ENCODE results near the gene SPRY2. TPM values are rescaled to one million over a fixed set of nuclear protein-coding genes. Genes with fewer than 3 reads are reported as not detected.

Gene SPRY2
- total RNA-seq, 1 donor from 2014 or later = 57.7 TPM

DNA sequence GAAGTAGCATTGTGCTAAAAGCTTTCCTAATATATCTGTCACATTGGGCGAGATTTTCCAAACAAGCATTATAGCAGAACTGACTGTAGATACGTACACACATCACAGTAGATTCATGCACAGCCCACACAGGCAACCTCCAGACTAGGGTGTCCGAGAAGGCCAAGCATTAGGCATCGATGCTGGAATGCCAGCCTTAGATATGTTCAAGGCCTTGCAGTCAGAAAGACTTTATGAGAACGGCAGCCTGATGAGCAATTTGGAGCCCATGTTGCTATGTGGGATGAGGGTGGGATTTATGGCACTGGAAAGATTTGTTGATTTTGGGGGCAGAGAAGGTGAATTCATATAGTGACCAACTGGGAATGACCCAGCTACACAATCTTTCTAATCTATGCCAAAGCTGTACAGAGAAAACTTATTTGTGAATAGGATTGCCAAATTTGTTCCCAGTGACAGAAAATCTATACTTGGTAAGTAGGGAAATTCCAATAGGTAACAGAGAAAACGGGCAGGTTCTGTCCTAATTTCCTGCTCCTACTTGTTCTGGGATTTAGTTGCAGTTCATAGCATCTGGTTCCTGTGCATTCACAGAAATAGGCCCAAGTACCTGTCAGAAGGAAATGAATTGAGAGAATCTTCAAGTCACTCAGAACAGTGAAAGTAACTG is 31.0 kb upstream of the SPRY2 start:
- TF ChIP-seq, protein P1, sequence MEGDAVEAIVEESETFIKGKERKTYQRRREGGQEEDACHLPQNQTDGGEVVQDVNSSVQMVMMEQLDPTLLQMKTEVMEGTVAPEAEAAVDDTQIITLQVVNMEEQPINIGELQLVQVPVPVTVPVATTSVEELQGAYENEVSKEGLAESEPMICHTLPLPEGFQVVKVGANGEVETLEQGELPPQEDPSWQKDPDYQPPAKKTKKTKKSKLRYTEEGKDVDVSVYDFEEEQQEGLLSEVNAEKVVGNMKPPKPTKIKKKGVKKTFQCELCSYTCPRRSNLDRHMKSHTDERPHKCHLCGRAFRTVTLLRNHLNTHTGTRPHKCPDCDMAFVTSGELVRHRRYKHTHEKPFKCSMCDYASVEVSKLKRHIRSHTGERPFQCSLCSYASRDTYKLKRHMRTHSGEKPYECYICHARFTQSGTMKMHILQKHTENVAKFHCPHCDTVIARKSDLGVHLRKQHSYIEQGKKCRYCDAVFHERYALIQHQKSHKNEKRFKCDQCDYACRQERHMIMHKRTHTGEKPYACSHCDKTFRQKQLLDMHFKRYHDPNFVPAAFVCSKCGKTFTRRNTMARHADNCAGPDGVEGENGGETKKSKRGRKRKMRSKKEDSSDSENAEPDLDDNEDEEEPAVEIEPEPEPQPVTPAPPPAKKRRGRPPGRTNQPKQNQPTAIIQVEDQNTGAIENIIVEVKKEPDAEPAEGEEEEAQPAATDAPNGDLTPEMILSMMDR (IDR thresholded peaks at IDR 0.05; ENCODE audit: unreplicated experiment) = no peak
- H3K36me3 Mint-ChIP-seq = no peaks in the 10 kb centered on the region
- peaks cover 7% of the 10 kb centered on the region for H3K9me3 Mint-ChIP-seq
- peaks cover 18% of the 10 kb centered on the region for H3K4me1 Mint-ChIP-seq
- no peak overlapping the region for H3K4me3 Mint-ChIP-seq
- DNase-seq (ENCODE audit: low spot score in 2 of 2, unreplicated experiment in 2 of 2) = no peak
- no peak overlapping the region for H3K27ac Mint-ChIP-seq
- H3K27me3 Mint-ChIP-seq (ENCODE audit: low read depth) = no peaks in the 10 kb centered on the region

DNA sequence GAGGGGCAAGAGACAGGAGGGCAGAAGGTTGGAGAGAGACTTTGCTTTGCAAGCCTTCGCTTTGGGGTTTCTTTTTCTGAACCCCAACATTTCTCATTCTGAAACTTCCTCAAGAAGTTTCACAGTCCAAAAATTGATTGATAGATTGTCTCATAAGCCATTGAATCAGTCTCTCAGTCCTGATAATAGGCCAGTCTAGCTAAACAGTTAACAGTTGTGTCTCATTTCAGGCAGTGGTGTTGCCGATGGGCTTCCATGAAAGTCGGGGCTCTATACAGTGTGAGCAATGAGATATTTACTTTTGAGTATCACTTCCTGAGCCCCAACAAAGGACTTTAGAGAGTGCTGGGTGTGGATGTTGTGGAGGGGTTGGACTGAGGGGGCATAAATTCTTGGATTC is 26.5 kb upstream of the SPRY2 start:
- Mint-ChIP-seq H3K9me3 (peaks cover 11% of the 10 kb centered on the region), H3K27me3 (ENCODE audit: low read depth) (no peaks in the 10 kb centered on the region), H3K36me3 (no peaks in the 10 kb centered on the region), H3K27ac (no peak overlapping the region), H3K4me1 (peaks cover 19% of the 10 kb centered on the region), H3K4me3 (no peak overlapping the region)
- TF ChIP-seq, protein P1 (IDR thresholded peaks at IDR 0.05; ENCODE audit: unreplicated experiment) = no peak
- DNase-seq (ENCODE audit: low spot score in 2 of 2, unreplicated experiment in 2 of 2) = no peak

DNA sequence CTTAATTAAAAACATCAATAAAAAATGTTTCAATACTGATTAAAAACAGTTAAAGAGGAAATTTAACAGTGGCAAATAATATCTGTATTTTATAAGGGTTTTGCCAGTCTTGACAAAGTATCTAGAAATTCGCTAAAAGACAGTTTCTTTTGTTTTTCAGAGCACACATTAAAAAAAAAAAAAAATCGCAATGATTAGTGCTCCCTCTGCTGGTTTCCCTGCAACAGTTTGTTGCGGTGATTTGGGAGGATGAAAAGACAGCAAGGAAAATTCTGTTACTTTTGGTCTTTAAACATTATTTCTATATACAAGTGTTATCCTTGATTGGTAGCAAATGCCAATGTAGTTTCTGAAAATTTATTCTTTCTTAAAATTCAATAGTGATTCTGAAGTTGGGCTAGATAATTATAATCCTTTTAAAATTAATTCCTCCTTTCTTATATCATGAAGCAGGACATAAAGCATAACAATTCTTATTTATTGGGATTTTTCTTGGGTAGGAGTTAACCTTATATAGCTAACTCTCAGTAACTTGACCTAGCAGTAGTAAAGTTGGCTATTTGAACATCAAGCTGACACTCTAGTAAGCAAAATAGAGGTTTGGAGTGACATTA is 23.1 kb upstream of the SPRY2 start:
- DNase-seq (ENCODE audit: low spot score in 2 of 2, unreplicated experiment in 2 of 2) = no peak
- H3K27ac Mint-ChIP-seq = no peak overlapping the region
- H3K9me3 Mint-ChIP-seq = peaks cover 11% of the 10 kb centered on the region
- peaks cover 45% of the 10 kb centered on the region for H3K4me1 Mint-ChIP-seq
- H3K27me3 Mint-ChIP-seq (ENCODE audit: low read depth) = no peaks in the 10 kb centered on the region
- TF ChIP-seq, protein P1 (IDR thresholded peaks at IDR 0.05; ENCODE audit: unreplicated experiment) = peak; percentile 75
- H3K4me3 Mint-ChIP-seq = no peak overlapping the region
- no peaks in the 10 kb centered on the region for H3K36me3 Mint-ChIP-seq

DNA sequence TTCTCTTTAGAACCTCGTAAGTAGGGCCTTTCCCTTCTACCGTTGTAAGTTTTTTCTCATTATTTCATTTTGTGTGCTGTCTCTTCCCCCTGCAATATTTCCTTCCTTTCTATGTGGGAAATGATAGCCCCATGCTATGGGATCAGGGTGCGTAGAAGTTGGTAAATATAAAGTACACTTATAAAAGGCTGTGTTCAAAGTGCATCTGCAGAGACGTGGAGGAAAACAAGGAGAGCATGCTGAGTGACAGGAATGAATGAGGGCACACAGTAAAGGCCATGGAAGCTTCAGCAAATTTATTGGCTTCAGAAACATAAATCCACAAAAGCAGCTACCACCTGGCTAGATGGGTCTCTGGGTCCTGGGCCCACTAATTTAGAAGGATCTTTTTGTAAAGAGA is 21.6 kb upstream of the SPRY2 start:
- Mint-ChIP-seq H3K27me3 (ENCODE audit: low read depth) (no peaks in the 10 kb centered on the region), H3K4me3 (no peak overlapping the region), H3K36me3 (no peaks in the 10 kb centered on the region), H3K4me1 (peaks cover 39% of the 10 kb centered on the region), H3K9me3 (peaks cover 9% of the 10 kb centered on the region), H3K27ac (peak overlapping the region; percentile 24)
- no peak for DNase-seq (ENCODE audit: low spot score in 2 of 2, unreplicated experiment in 2 of 2)
- TF ChIP-seq, protein P1 (IDR thresholded peaks at IDR 0.05; ENCODE audit: unreplicated experiment) = no peak

DNA sequence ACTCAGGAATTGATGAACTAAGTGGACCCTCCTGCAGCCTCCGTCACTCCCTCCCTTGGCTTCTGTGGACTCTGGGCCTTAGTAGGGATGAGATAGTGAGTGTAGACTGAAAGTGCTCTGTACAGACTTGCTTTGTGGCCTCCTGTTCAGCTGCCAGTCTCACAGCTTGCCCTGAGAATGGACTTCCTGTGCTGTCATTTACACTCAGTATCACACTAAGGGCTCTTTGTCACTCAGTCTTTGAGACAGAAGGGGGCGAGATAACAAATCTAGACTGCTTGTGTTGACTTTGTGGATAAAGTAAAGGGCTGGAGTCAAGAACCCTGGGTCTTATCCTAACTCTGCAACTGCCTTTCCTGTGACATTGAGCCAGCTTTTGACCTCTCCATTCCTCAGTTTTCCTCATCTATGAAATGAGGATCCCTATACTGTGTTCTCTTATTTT is 21.0 kb upstream of the SPRY2 start:
- H3K36me3 Mint-ChIP-seq = no peaks in the 10 kb centered on the region
- no peak overlapping the region for H3K4me3 Mint-ChIP-seq
- H3K9me3 Mint-ChIP-seq = peaks cover 4% of the 10 kb centered on the region
- no peaks in the 10 kb centered on the region for H3K27me3 Mint-ChIP-seq (ENCODE audit: low read depth)
- H3K4me1 Mint-ChIP-seq = peaks cover 39% of the 10 kb centered on the region
- H3K27ac Mint-ChIP-seq = peak overlapping the region; percentile 27
- no peak for DNase-seq (ENCODE audit: low spot score in 2 of 2, unreplicated experiment in 2 of 2)
- TF ChIP-seq, protein P1 (IDR thresholded peaks at IDR 0.05; ENCODE audit: unreplicated experiment) = no peak
